Brain microvascular endothelial cell (primary cell): ENCODE measurements around the gene ETS1.

Experiments used
- DNase-seq: peaks from one replicate; pipeline ENCODE4 v3.0.0-alpha.2; 2020
- H3K27ac ChIP-seq: fragments of 250-450 bp; sonication (Bioruptor Pico); 2 replicates; pipeline ENCODE4 v1.5.1; 2020; ENCODE audit warnings: mild to moderate bottlenecking, moderate library complexity
- H3K27me3 ChIP-seq: fragments of 250-450 bp; sonication (Bioruptor Pico); replicated peaks from 2 replicates; pipeline ENCODE4 v1.5.1; 2020; ENCODE audit warnings: mild to moderate bottlenecking
- H3K36me3 ChIP-seq: fragments of 250-450 bp; sonication (Bioruptor Pico); replicated peaks from 2 replicates; pipeline ENCODE4 v1.5.1; 2020; ENCODE audit warnings: mild to moderate bottlenecking
- H3K4me3 ChIP-seq: 2 replicates; pipeline ENCODE4 v1.5.1; 2011; ENCODE audit warnings: low read depth, mild to moderate bottlenecking, control low read depth, low read length, moderate library complexity
- in situ Hi-C: cut with HindIII; loops from 2 replicates; pipeline ENCODE4 v1.10.0; 2017; ENCODE audit warnings: low sequenced_read_pairs, low pct_ligation_motif_present
- TF ChIP-seq, protein P1 (sequence below): IDR thresholded peaks from 2 replicates; pipeline ENCODE4 v1.5.1; 2011; ENCODE audit warnings: low read depth, mild to moderate bottlenecking, moderate library complexity, low read length, control low read depth, inconsistent platforms; ENCODE audit errors: missing control alignments

Gene ETS1

GRCh38 chr11:128472128-128473089 lies 114.9 kb downstream of the ETS1 start:
- in situ Hi-C loops, result no loop called here
- Histone ChIP-seq H3K36me3 (peaks cover 55% of the 10 kb centered on the region), H3K27ac (peak overlapping the region; percentile 80), H3K27me3 (no peaks in the 10 kb centered on the region), H3K4me3 (no peak overlapping the region)
- TF ChIP-seq, protein P1, sequence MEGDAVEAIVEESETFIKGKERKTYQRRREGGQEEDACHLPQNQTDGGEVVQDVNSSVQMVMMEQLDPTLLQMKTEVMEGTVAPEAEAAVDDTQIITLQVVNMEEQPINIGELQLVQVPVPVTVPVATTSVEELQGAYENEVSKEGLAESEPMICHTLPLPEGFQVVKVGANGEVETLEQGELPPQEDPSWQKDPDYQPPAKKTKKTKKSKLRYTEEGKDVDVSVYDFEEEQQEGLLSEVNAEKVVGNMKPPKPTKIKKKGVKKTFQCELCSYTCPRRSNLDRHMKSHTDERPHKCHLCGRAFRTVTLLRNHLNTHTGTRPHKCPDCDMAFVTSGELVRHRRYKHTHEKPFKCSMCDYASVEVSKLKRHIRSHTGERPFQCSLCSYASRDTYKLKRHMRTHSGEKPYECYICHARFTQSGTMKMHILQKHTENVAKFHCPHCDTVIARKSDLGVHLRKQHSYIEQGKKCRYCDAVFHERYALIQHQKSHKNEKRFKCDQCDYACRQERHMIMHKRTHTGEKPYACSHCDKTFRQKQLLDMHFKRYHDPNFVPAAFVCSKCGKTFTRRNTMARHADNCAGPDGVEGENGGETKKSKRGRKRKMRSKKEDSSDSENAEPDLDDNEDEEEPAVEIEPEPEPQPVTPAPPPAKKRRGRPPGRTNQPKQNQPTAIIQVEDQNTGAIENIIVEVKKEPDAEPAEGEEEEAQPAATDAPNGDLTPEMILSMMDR, result no peak
- peak; percentile 83 for DNase-seq

DNA sequence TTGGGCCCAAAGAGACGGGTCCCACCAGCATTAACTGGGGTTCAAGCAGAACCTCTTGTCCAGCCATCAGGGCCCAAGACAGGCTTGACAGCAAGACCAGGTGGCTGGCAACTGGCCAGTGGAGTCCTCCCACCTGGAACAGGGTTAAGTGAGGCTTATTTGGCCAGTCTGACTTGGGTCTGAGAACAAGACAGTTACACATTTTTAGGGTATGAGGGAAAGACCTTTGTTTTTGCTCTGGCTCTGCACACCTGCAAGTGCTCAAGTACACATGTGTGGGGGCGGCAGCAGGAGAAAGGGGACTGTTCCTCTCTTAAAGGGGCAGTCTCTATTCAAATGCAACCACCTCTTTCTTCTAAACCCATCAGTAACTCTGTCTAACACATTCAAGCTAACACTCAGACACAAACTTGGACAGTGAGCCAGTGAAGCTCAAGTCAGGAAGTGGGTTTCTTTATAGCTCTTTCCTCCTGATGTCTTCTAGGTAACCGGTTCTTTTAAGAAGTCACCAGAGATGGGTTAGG lies 116.2 kb downstream of the ETS1 start:
- Histone ChIP-seq H3K27ac (peak overlapping the region; percentile 80), H3K4me3 (no peak overlapping the region), H3K27me3 (no peaks in the 10 kb centered on the region), H3K36me3 (peaks cover 45% of the 10 kb centered on the region)
- in situ Hi-C loops, result no loop called here
- DNase-seq, result no peak
- TF ChIP-seq, protein P1, result no peak

DNA sequence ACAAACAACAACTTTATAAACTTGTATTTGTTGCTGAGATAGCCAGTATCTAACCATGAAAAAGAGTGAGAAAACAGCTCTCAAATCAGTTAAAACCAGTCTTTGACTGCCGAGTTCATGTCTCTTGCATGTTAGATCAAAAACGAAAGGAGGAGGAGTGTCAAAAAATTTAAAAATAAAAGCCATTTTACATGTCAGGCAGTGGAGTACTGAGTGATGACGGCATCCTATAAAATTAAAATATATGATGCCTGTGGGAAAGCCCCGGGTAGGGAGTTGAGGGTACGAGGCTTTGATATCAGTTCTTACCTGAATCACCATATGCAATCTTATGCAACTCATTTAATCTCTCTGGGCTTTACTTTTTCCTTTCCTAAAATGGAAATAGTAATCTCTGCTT lies 117.3 kb downstream of the ETS1 start:
- Histone ChIP-seq H3K36me3 (peaks cover 47% of the 10 kb centered on the region), H3K27ac (peak overlapping the region; percentile 97), H3K4me3 (no peak overlapping the region), H3K27me3 (no peaks in the 10 kb centered on the region)
- TF ChIP-seq, protein P1, result no peak
- DNase-seq, result no peak
- in situ Hi-C loops, result no loop called here

DNA sequence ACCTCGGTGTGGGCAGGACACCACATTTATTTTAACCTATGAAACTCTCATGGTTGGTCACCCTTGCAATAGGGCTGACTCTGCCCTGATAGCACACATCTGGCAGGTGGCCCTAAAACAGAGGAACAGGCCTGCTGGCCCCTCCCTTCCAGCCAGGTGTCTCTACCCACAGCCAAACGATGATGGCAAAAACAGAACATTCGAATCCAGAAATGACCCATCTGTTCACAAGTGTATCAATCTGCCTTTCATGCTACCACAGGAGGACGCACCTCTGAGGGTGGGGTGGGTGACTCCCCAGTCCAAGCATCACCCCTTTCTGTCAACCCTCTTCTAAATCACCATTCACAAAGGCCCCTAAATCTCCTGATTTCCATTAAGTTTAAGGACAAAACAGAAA lies 118.1 kb downstream of the ETS1 start:
- DNase-seq, result no peak
- peak overlapping the region; percentile 97 for H3K27ac ChIP-seq
- no peak overlapping the region for H3K4me3 ChIP-seq

GRCh38 chr11:128468111-128468510 lies 119.2 kb downstream of the ETS1 start:
- H3K4me3 ChIP-seq, result no peak overlapping the region
- H3K27ac ChIP-seq, result peak overlapping the region; percentile 97
- H3K36me3 ChIP-seq, result peaks cover 38% of the 10 kb centered on the region
- in situ Hi-C loops, result no loop called here
- DNase-seq, result no peak
- H3K27me3 ChIP-seq, result no peaks in the 10 kb centered on the region
- TF ChIP-seq, protein P1, result no peak

More for the DNA sequence above, 118.1 kb downstream of the ETS1 start:
- in situ Hi-C loops, result no loop called here
- TF ChIP-seq, protein P1, result no peak
- Histone ChIP-seq H3K27me3 (no peaks in the 10 kb centered on the region), H3K36me3 (peaks cover 47% of the 10 kb centered on the region)
